Calu3 (cell line): ENCODE data around the gene SLC16A6. TPM values are rescaled to one million over a fixed set of nuclear protein-coding genes. Genes with fewer than 3 reads are reported as not detected.

Source experiments
- BruUV-seq: library from RNA; stranded (reverse); fragments of 400-500 nt; replicated peaks from 2 replicates; lab custom pipeline; 2021; lab: Mats Ljungman, UMichigan
- CTCF ChIA-PET: fragments of 300-600 bp; sonication (Branson Sonifier 250); formaldehyde crosslinking; loops from one replicate; lab custom pipeline; 2022; ENCODE audit warnings: antibody characterized with exemption; lab: Charles Lee
- DNase-seq: peaks from one replicate; pipeline ENCODE4 v3.0.0; 2022
- H3K27ac Mint-ChIP-seq: one replicate; pipeline ENCODE4 v1.8.0; 2022; ENCODE audit warnings: mixed read lengths; ENCODE audit not compliant: unreplicated experiment
- H3K27me3 Mint-ChIP-seq: one replicate; pipeline ENCODE4 v1.8.0; 2022; ENCODE audit warnings: mixed read lengths; ENCODE audit not compliant: unreplicated experiment
- H3K36me3 Mint-ChIP-seq: one replicate; pipeline ENCODE4 v1.8.0; 2022; ENCODE audit warnings: mild to moderate bottlenecking, moderate library complexity, mixed read lengths; ENCODE audit not compliant: insufficient read depth, unreplicated experiment
- H3K4me1 Mint-ChIP-seq: one replicate; pipeline ENCODE4 v1.8.0; 2022; ENCODE audit warnings: mild to moderate bottlenecking, low read depth, mixed read lengths; ENCODE audit not compliant: unreplicated experiment
- H3K4me3 Mint-ChIP-seq: one replicate; pipeline ENCODE4 v1.8.0; 2022; ENCODE audit warnings: mild to moderate bottlenecking, low read depth, moderate library complexity, mixed read lengths; ENCODE audit not compliant: unreplicated experiment
- H3K9me3 Mint-ChIP-seq: one replicate; pipeline ENCODE4 v1.8.0; 2022; ENCODE audit warnings: low read depth, mixed read lengths; ENCODE audit not compliant: unreplicated experiment
- intact Hi-C: fragments of 100-400 bp; cut with micrococcal nuclease; formaldehyde crosslinking; loops from one replicate; pipeline ENCODE4 v1.10.0; 2022; ENCODE audit not compliant: unreplicated experiment
- total RNA-seq: library from RNA; stranded (reverse); gene quantifications from 2 replicates; pipeline ENCODE4 v1.2.3, GENCODE V29; 2022
- TF ChIP-seq, protein P1 (sequence below): fragments of 200-600 bp; IDR thresholded peaks from one replicate; pipeline ENCODE4 v1.8.0; 2022; ENCODE audit warnings: antibody characterized with exemption; ENCODE audit not compliant: unreplicated experiment

The SLC16A6 gene
- total RNA-seq, 1 experiment from 2014 or later: 0.19 TPM

DNA sequence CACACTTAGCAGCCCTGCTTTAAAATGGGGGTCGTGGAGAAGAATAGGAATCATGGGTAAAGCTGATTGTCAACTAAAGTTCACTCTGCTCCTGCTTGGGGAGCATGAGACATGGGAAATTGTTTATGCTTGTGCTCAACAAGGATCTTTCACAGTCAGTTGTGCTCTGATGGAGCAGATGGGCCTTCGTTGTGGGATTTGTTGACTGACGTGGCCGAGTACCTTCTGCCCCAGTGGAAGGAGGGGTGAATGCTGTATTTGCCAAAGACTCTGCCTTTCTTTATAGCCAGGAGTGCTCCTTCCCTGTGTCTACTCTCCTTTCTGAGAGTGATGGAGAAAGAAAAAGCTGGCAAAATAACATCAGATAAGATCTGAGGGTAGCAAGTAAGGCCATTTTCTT is 11.7 kb upstream of the SLC16A6 start:
- TF ChIP-seq, protein P1, sequence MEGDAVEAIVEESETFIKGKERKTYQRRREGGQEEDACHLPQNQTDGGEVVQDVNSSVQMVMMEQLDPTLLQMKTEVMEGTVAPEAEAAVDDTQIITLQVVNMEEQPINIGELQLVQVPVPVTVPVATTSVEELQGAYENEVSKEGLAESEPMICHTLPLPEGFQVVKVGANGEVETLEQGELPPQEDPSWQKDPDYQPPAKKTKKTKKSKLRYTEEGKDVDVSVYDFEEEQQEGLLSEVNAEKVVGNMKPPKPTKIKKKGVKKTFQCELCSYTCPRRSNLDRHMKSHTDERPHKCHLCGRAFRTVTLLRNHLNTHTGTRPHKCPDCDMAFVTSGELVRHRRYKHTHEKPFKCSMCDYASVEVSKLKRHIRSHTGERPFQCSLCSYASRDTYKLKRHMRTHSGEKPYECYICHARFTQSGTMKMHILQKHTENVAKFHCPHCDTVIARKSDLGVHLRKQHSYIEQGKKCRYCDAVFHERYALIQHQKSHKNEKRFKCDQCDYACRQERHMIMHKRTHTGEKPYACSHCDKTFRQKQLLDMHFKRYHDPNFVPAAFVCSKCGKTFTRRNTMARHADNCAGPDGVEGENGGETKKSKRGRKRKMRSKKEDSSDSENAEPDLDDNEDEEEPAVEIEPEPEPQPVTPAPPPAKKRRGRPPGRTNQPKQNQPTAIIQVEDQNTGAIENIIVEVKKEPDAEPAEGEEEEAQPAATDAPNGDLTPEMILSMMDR: no peak
- H3K9me3 Mint-ChIP-seq: no peaks in the 10 kb centered on the region
- peaks cover 13% of the 10 kb centered on the region for H3K27me3 Mint-ChIP-seq
- H3K27ac Mint-ChIP-seq: no peak overlapping the region
- no TSS peak for BruUV-seq
- DNase-seq: no peak
- H3K4me3 Mint-ChIP-seq: no peak overlapping the region
- intact Hi-C loops: no loop called here
- CTCF ChIA-PET: interaction anchor here (0.8 kb wide), 1 partner anchor 11 kb away, joined by 3 read pairs; no protein-coding TSS in a partner anchor
- no peaks in the 10 kb centered on the region for H3K36me3 Mint-ChIP-seq
- no peaks in the 10 kb centered on the region for H3K4me1 Mint-ChIP-seq

DNA sequence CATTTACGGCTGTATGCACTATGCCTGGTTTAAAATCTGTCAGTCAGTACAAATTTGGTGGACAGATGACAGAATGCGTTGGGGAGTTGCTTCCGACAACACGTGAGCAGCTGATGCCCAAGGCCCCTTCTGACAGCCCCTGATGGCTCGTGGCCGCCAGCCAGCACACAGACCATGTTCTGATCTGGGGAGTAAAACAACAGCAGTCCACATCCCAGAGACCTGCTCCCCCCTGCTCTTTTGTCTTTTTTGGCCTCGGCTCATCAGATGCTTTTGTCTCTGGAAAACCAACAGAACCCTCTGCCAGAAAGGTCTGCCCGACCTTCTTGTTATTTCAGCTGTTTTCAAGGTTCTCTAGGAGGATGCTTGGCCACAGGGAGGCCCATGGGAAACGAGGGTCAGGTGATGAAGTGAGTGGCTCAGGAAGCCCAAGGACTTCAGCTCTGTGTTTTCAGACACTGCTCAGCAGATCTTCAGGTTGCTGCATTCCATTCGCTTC is 11.2 kb upstream of the SLC16A6 start:
- CTCF ChIA-PET: interaction anchor here (0.8 kb wide), 1 partner anchor 10 kb away, joined by 3 read pairs; no protein-coding TSS in a partner anchor
- DNase-seq: no peak
- no peaks in the 10 kb centered on the region for H3K4me1 Mint-ChIP-seq
- no peaks in the 10 kb centered on the region for H3K9me3 Mint-ChIP-seq
- TF ChIP-seq, protein P1: no peak
- intact Hi-C loops: no loop called here
- BruUV-seq: no TSS peak
- H3K4me3 Mint-ChIP-seq: no peak overlapping the region
- peaks cover 15% of the 10 kb centered on the region for H3K27me3 Mint-ChIP-seq
- no peaks in the 10 kb centered on the region for H3K36me3 Mint-ChIP-seq
- H3K27ac Mint-ChIP-seq: no peak overlapping the region

DNA sequence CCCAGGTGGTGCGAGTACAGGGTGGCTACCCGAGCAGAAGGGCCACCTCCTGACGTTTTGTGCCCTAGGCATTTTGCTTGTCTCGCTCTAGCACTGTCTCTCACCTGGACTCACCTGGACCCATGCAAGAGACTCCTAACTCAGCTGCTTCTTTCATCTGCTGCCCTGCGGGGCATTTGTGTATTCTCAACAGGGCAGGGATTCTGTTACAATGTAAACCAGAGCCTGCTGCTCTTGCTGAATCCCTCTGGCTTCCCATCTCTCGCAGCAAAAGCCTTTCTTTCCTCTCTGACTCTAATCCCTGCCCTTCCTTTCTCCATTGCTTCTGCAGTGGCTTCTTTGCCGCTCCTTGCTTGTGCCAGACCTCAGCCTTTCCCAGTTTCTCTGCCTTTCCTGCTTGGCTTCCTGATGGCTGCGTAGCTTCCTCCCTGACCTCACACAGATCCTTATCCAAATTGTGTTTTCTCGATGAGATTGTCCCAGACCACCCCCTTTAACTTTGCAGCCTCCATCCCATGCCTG is 10.6 kb upstream of the SLC16A6 start:
- no TSS peak for BruUV-seq
- no peak for DNase-seq
- H3K4me3 Mint-ChIP-seq: no peak overlapping the region
- TF ChIP-seq, protein P1: no peak
- H3K4me1 Mint-ChIP-seq: no peaks in the 10 kb centered on the region
- intact Hi-C loops: no loop called here
- H3K27ac Mint-ChIP-seq: no peak overlapping the region
- no peaks in the 10 kb centered on the region for H3K36me3 Mint-ChIP-seq
- no peaks in the 10 kb centered on the region for H3K9me3 Mint-ChIP-seq
- peaks cover 21% of the 10 kb centered on the region for H3K27me3 Mint-ChIP-seq
- CTCF ChIA-PET: interaction anchor here (0.8 kb wide), 1 partner anchor 9 kb away, joined by 3 read pairs; no protein-coding TSS in a partner anchor

DNA sequence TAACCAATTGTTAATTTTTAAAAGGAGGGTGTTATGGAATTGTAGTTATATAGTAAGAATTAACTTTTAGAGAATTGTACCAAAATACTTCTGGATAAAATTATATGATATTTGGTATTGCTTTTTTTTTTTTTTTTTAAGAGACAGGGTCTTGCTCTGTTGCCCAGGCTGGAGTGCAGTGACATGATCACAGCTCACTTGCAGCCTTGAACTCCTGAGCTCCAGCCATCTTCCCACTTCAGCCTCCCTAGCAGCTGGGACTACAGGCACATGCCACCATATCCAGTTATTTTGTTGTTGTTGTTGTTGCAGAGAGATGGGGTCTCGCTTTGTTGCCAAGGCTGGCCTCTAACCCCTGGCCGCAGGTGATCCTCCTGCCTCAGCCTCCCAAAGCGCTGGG is 8.9 kb upstream of the SLC16A6 start:
- Mint-ChIP-seq H3K4me1 (no peaks in the 10 kb centered on the region), H3K9me3 (no peaks in the 10 kb centered on the region), H3K36me3 (no peaks in the 10 kb centered on the region), H3K27ac (no peak overlapping the region), H3K27me3 (peaks cover 26% of the 10 kb centered on the region), H3K4me3 (no peak overlapping the region)
- DNase-seq: no peak
- intact Hi-C loops: no loop called here
- BruUV-seq: no TSS peak
- TF ChIP-seq, protein P1: no peak
- CTCF ChIA-PET: no interaction called here
